ENCODE data around the gene CREB3L4.
"Not testable (repeated sequence)": the region's sequence is repeated elsewhere in the genome, so short reads cannot be mapped to it uniquely, and the experiment has no call there.

CREB3L4 gene

GRCh38 chr1:153984123-153984894 lies 16.6 kb downstream of the CREB3L4 start:
- no peak for DNase-seq (ENCODE audit: low read depth in 2 of 2)

GRCh38 chr1:153985341-153985912 lies 17.7 kb downstream of the CREB3L4 start:
- DNase-seq (ENCODE audit: low read depth in 2 of 2) = peak; percentile 24 to 30

- DNase-seq (ENCODE audit: low read depth in 2 of 2) = no peak
Measured at GRCh38 chr1:153985941-153986761, 18.4 kb downstream of the CREB3L4 start, which contains the start of gene RAB13. Gene RAB13, minus strand, starts transcription at chr1:153986339. Its CDS starts 103 bp downstream, at chr1:153986236.

DNA sequence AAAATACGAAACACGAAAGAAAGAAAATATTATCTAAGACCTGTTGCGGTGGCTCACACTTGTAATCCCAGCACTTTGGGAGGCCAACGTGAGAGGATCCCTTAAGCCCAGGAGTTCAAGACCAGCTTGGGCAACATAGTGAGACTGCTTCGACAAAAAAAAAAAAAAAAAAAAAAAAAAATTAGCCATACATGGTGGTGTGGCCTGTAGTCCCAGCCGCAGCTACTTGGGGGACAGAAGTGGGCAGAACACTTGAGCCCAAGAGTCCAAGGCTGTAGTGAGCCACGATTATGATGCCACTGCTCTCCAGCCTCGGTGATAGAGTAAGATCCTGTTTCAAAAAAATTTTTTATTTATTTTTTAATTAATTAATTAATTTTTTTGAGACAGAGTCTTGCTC lies 19.9 kb downstream of the CREB3L4 start:
- no peak for DNase-seq (ENCODE audit: low read depth in 2 of 2)

DNA sequence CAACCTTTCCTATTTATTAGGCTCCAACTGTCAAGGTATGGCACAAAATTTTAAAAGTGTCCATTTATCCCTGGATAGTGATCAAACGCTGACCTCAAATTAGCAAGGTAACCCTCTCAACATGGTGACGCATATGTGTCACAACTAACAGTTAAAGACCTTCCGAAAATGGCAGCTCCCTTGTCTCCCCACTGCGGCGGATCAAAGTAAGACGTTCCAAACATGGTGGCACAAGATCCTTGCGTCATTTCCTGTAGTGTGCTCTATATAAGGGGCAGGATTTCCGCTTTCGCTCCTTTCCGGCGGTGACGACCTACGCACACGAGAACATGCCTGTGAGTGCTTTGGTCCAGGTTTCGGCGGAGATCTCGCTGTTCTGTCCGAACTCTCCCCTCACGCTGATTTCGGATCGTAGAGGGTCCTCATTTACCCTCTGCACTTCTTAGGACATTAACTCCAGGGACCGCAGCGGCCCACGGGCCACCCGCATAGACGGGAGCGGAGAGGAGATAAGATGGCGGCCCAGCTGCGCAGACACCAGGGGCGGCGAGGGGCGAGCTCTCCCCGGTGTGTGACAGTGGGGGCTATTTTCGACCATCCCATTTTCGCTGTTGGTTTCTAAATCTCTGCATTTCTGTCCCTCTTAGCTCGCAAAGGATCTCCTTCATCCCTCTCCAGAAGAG lies 22.9 kb downstream of the CREB3L4 start, which contains the start of gene RPS27:
Gene RPS27 (plus strand): TSS at position 295 of the 683 bp plus-strand sequence. CDS start 35 bp downstream, at position 330.
- DNase-seq (ENCODE audit: low read depth in 2 of 2) = peak; percentile 75 to 88

GRCh38 chr1:153991151-153991630 lies 23.5 kb downstream of the CREB3L4 start:
- DNase-seq (ENCODE audit: low read depth in 2 of 2) = no peak

- no peak for DNase-seq (ENCODE audit: low read depth in 2 of 2)
Measured at GRCh38 chr1:153991806-153992205, 24.1 kb downstream of the CREB3L4 start.

DNA sequence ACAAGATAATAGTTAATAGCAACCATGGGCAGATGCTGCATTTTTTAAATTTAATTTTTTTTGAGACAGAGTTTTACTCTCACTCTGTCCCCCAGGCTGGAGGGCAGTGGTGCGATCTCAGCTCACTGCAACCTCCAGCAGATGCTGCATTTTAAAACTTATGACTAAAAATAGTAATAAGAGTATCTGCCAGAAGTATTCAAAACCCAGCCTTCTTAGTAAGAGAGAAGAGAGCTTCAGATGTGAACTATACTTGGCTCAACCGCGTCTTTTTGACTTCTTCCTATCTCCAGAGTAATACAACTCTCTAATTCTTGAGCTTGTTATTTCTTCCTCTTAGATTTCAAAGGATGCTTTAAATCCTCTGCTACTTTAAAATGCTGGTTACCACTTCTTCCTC lies 27.5 kb downstream of the CREB3L4 start:
- DNase-seq (ENCODE audit: low read depth in 2 of 2) = no peak

DNA sequence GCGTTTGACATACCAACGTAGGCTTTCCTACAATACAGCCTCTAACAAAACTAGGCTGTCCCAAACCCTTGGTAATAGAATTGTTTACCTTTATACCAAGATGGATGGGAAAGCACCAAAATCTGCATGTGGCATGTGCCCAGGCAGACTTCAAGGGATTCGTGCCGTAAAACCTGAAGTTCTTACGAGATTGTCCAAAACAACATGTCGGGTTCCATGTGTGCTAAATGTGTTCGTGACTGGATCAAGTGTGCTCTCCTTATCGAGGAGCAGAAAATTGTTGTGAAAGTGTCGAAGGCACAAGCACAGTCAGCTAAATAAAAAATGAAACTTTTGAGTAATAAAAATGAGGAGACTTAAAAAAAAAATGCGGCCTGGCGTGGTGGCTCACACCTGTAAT lies 27.9 kb downstream of the CREB3L4 start:
- no peak for DNase-seq (ENCODE audit: low read depth in 2 of 2)

- DNase-seq (ENCODE audit: low read depth in 2 of 2) = not testable (repeated sequence)
Measured at GRCh38 chr1:153996882-153997281, 29.2 kb downstream of the CREB3L4 start.

DNA sequence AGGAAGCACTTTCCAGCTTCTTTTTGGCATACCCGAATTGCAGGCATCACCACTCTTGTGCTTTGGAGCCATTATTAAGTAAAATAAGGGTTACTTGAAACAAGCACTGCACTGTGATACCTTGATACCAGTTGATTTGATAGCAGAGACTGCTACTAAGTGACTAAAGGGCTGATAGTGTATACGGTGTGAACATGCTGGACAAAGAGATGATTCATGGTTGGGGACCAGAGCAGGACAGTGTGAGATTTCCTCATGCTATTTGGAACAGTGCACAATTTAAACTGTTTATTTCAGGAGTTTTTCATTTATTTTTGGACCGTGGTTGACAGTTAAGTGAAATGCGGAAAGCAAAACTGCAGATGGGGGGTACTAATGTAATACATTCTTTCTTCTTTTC lies 32.7 kb downstream of the CREB3L4 start:
- no peak for DNase-seq (ENCODE audit: low read depth in 2 of 2)

DNA sequence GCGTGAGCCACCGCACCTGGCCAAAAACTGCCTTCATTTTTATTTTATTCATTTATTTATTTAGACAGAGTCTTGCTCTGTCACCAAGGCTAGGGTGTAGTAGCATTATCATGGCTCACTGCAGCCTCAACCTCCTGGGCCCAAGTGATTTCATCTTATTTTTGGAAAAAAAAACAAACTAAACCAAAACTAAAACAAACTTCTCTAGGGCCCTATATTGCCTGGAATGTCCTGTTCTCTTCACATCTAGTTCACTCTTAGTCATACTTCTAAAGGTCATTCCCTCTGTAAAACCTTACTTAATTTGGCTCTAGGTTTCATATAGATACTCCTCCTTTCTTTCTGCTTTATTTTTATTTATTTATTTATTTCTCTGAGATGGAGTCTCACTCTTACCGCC lies 38.4 kb downstream of the CREB3L4 start:
- no peak for DNase-seq (ENCODE audit: low read depth in 2 of 2)

GRCh38 chr1:154012129-154012528 lies 44.4 kb downstream of the CREB3L4 start:
- DNase-seq (ENCODE audit: low read depth in 2 of 2) = no peak

DNA sequence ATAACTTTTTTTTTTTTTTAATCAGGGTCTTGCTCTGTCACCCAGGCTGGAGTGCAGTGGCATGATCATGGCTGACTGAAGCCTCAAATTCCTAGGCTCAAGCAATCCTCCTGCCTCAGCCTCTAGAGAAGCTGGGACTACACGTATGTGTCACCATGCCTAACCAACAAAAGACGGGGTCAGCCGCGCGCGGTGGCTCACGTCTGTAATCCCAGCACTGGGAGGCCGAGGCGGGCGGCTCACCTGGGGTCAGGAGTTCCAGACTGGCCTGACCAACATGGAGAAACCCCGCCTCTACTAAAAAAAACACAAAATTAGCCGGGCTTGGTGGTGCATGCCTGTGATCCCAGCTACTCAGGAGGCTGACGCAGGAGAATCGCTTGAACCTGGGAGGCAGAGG lies 44.8 kb downstream of the CREB3L4 start:
- not testable (repeated sequence) for DNase-seq (ENCODE audit: low read depth in 2 of 2)

- DNase-seq (ENCODE audit: low read depth in 2 of 2) = no peak
Measured at GRCh38 chr1:154014154-154014907, 46.6 kb downstream of the CREB3L4 start.

GRCh38 chr1:154019269-154019668 lies 51.6 kb downstream of the CREB3L4 start:
- DNase-seq (ENCODE audit: low read depth in 2 of 2) = no peak

GRCh38 chr1:154019940-154020339 lies 52.2 kb downstream of the CREB3L4 start:
- DNase-seq (ENCODE audit: low read depth in 2 of 2) = no peak
